ENCODE data around the gene MAST3.
"Not testable (repeated sequence)": the region's sequence is repeated elsewhere in the genome, so short reads cannot be mapped to it uniquely, and the experiment has no call there.

MAST3 gene

DNA sequence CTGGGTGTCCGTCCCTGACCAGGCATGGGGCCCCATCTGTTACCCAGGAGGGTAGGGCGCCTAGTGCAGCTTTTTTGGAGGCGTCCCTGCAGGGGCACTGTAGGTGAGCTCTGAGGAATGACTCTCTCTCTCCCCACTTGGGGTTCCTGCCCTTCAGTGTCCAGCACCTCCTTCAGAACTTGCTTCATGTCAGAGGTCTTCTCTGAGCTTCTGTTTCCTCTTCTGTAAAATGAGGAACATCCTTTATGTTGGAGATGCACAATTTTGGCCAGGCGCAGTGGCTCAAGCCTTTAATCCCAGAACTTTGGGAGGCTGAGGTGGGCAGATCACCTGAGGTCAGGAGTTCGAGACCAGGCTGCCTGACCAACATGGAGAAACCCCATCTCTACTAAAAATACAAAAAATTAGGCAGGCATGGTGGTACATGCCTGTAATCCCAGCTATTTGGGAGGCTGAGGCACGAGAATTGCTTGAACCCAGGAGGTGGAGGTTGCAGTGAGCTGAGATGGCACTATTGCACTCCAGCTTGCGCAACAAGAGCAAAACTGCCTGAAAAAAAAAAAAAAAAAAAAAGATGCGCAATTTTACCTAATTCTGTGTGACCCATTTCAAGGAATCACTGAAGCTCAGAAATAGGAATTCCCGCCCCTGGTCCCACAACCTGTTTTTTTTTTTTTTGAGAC, 40.2 kb downstream of the MAST3 start:
- DNase-seq (ENCODE audit: low spot score), result no peak

DNA sequence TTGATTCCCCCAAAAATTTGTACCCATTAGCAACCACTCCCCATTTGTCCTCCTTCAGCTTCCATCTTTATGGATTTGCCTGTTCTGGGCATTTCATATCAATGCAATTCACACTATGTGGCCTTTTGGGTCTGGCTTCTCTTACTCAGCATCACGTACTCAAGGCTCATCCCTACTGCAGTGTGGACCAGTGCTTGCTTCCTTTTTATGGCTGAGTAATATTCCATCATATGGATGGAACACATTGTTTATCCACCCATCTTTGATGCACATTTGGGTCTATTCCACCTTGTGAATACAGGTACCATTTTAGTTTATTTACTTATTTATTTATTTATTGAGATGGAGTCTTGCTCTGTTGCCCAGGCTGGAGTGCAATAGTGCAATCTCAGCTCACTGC, 42.9 kb downstream of the MAST3 start:
- no peak for DNase-seq (ENCODE audit: low spot score)

DNA sequence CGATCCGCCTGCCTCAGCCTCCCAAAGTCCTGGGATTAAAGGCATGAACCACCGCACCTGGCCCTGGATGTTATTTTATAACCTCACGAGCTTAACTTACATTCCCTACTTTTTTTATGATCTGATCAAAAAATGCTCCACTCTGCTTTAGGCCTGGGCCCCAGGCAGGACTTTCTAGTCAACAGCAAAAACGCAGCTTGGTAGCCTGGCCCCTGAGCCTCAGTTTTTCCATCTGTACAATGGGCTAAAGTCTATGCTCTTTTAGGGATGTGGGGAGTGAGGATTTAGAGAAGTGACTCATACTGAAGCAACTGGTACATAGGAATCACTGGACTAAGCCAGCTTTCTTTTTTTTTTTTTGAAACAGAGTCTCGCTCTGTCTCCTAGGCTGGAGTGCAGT, 43.5 kb downstream of the MAST3 start:
- DNase-seq (ENCODE audit: low spot score), result no peak

DNA sequence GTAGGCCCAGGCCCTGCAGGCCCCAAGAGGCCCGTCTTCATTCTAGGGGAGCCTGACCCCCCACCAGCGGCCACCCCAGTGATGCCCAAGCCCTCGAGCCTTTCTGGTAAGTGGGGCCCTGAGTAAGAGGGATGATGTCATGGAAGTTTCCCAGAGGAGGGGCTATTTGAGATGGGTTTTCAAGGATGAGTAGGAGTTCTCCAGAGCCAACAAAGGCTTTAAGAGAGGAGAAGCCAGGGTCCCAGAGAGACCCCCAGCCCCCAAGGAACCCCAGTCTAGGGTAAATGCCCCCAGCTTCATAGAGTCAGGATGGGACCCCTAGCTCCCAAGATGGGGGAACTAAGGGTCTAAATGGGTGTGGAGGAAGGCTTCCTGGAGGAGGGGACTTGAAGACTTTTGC, 46.3 kb downstream of the MAST3 start:
- no peak for DNase-seq (ENCODE audit: low spot score)

GRCh38 chr19:18144361-18144760, 46.8 kb downstream of the MAST3 start:
- DNase-seq (ENCODE audit: low spot score), result no peak

DNA sequence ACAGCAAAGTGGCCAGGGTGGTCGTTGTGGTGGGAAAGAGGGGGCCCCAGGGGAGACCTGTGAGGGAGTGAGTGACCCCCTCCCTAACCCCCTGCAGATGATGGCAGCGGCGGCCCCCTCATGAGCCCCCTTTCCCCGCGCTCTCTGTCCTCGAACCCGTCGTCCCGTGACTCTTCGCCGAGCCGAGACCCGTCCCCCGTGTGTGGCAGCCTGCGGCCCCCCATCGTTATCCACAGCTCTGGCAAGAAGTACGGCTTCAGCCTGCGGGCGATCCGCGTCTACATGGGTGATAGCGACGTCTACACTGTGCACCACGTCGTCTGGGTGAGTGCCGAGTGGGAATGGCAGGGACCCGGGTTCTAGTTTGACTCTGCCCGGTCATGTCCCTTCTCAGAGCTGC, 47.3 kb downstream of the MAST3 start:
- no peak for DNase-seq (ENCODE audit: low spot score)

DNA sequence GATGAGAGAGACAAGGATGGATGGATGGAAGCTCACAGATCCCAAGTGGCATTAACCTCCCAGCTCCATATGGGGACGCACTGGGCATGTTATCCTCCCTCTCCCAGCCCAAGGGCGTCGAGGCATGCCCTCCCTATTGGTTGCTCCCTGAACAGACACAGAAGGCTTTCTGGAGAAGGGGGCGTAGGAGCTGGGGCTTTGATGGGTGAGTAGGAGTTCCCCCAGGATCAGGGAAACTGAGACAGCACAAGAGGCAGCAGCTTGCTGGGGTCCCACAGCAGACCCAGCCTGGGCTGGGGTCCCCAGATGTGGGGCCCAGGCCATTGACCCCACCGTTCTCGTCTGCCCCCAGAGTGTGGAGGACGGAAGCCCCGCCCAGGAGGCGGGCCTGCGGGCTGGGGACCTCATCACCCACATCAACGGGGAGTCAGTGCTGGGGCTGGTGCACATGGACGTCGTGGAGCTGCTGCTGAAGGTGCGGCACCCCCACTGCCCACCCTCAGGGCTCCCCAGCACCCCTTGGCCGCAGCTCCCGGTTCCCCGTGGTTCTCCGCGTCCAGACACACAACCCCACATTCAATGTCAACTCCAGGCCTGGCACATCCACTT, 47.9 kb downstream of the MAST3 start:
- no peak for DNase-seq (ENCODE audit: low spot score)

GRCh38 chr19:18147396-18147795, 49.8 kb downstream of the MAST3 start:
- no peak for DNase-seq (ENCODE audit: low spot score)

GRCh38 chr19:18149596-18149975, 52.0 kb downstream of the MAST3 start:
- DNase-seq (ENCODE audit: low spot score), result no peak

DNA sequence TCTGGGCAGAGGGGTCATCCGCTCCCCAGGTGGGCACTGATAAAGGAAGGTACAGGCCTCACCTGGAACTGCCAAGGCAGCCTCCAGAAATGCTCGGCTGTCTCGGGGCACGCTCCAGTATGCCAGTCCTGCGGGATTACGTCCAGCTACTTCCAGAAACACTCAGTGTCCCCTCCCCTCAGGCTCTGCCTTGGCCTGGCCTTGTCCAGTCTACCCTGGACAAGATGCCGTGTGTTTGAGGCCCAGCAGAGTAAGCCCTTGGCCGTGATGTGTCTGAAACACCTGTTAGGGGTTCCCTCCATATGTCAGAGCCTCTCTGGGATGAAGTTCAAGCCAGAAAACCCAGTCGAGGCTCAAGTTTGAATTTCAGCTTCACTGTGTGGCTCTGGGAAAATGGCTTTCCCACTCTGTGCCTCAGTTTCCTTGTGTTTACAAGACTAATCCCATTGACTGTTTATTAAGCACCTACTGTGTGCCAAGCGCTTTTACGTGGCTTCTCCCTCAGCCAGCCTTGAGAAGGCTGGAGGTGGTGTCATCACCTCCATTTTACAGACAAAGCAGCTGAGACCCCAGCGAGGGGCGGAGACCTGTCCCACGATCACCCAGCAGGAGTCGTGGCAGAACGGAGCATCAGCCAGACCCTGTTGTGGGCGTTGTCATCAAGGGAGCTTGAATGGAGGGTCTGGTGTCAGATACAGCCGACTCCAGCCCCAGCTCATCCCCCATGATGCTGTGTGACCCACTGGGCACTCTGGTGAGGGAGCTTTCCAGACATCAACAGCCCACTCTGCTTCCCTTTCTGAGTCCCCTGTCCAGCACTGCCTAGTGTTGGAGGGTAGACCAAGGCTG, 53.4 kb downstream of the MAST3 start:
- no peak for DNase-seq (ENCODE audit: low spot score)

- DNase-seq (ENCODE audit: low spot score), result peak; percentile 100
Observed at GRCh38 chr19:18152442-18152816, 54.9 kb downstream of the MAST3 start.

- DNase-seq (ENCODE audit: low spot score), result peak; percentile 99
Observed at GRCh38 chr19:18152817-18153555, 55.4 kb downstream of the MAST3 start, which contains the start of gene PIK3R2. Gene PIK3R2, plus strand, starts transcription at chr19:18153163. Its CDS starts 2,717 bp downstream, at chr19:18155880.

GRCh38 chr19:18153556-18154134, 56.1 kb downstream of the MAST3 start:
- no peak for DNase-seq (ENCODE audit: low spot score)

GRCh38 chr19:18155095-18156087, 57.8 kb downstream of the MAST3 start:
- DNase-seq (ENCODE audit: low spot score), result no peak

DNA sequence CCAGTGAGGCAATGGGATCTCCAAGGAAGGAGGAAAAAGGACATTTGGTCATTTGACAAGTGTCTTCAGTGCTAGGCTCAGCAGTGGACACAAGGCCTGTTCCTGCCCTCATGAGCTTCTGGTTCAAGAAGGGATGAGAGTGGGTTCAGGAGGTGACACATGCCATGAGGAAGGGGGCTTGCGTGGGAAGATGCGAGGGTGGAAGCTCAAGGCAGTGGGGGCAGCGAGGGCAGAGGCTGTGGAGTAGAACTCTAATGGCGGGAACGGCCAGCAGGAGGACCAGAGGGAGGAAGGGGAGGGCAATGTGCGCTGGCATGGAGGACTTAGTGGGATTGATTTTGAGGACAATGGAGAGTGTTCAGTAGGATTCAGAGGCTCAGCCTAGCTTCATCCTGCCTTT, 58.7 kb downstream of the MAST3 start:
- no peak for DNase-seq (ENCODE audit: low spot score)

DNA sequence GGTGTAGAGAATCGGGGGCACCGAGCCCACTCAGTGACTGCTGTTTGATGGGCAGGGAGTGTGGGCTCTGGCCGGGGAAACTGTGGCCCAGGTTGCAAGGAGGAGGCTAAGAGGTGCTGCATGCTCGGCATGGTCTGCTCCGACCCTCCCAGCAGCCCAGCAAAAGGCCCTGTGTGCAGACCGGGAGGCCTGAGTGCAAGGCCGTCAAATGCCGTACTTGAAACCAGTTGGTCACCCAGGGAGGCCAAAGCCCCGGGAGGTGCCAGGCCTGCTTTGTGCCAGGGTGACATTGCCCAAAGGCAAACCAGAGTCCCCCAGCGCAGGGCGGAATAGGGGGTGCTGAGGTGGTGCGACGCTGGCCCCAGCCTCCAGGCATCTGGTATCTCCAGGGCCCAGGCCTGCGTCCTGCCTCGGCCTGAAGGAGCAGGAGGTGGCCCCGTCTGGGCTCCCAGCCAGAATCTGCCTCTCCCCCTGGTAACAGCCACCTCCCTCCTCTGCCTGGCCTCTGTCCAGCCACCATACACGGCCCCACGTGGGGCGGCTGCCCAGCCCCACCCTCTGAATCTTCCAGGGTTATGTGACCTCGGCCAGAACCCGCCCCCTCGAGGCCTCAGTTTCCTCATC, 59.4 kb downstream of the MAST3 start:
- peak; percentile 99 for DNase-seq (ENCODE audit: low spot score)

DNA sequence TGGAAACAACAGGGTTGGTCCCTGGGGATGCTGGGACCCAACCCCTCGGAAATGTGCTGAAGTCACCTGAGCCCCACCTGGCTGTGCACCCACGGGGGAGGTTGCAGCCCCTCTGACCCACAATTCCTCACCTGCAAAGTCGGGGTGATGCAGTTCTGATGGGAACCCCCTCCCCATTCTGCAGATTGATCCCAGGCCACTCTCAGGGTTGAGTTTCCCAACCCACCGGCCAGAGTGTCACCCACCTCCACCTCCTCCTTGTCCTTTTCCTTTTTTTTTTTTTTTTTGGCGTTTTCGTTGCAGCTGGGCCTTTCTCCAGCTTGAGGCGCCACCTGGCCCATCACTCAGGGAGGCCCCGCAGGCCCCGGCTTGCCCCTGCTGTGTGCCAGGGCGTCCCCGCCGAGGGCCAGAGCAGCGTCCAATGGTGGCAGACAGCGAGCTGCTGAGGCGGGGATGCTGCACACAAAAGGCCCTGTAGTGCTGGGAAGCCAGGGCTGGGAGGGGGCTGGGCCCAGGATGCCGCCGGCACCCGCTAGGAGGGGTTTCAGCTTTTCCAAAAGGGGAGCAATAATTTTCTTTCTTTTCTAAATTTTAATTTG, 60.0 kb downstream of the MAST3 start:
- DNase-seq (ENCODE audit: low spot score), result no peak

DNA sequence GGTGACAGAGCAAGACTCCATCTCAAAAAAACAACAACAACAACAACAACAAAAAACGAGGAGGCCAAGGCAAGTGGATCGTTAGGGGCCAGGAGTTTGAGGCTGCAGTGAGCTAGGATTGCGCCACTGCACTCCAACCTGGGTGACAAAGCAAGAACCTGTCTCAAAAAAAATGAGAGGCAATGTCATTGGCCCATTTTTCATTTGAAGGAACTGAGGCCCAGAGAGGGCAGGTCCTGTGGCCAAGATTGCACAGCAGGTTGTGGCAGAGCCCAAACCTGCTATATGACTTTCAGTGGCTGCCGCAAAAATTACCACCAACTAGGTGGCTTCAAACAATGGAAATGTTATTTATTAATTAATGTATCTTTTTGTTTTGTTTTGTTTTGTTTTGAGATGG, 60.9 kb downstream of the MAST3 start:
- DNase-seq (ENCODE audit: low spot score), result no peak

- not testable (repeated sequence) for DNase-seq (ENCODE audit: low spot score)
Observed at GRCh38 chr19:18159059-18159616, 61.6 kb downstream of the MAST3 start.

- DNase-seq (ENCODE audit: low spot score), result no peak
Observed at GRCh38 chr19:18159810-18160209, 62.2 kb downstream of the MAST3 start.

Data from HuH-7.5 (cell line).